Measurements from ENCODE around the gene TRMU.
"Not testable (repeated sequence)": the region's sequence is repeated elsewhere in the genome, so short reads cannot be mapped to it uniquely, and the experiment has no call there.

TRMU gene

DNA sequence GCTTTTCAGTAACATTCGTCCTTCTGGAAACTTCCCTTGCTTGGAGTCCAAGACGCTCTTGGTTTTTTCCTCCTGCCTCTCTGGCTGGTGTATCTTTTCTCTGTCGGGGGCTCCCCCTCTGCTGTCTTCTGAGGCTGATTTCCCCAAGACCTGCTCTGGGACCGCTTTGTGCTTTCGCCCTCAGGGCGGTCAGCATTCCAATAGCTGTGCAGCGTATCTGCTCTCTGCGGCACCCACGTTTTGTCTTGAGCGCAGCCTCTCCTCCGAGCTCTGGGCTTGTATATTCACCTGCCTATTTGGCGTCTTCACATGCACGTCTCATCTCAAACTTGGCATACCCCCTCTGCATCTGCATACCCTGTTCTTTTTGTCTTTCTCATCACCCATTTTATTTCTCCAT, 36.4 kb upstream of the TRMU start:
- DNase-seq (ENCODE audit: low read depth), result no peak

- DNase-seq (ENCODE audit: low read depth), result no peak
These were observed 35.0 kb upstream of the TRMU start for GRCh38 chr22:46300491-46300890.

DNA sequence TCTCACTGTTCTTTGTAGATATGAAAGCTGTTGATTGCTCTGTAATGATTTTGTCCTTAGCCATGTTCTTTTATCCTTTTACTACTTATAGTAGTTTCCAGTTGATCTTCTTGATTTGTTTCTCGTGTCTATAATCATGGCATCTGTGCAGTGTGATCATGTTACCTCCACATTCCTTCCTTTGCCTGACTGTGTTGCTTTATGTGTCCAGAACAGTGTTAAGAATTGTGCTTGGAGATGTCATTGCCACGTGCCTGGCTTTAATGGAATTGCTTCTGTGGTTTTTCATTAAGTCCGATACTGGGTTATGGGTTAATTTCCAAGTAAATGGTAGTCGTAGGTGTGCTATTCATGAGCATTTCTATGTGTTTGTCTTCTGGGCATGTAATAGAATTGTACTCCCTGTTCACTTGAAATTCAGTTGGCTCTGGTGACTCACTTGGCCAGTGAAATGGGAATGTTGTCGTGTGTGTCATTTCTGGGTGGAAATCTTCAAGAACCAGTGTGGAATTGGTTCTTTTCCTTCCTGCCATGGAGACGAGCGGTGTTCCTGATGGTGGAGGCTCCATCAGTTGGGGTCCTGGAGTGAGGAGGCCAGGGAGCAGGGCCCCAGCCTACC, 32.1 kb upstream of the TRMU start:
- no peak for DNase-seq (ENCODE audit: low read depth)

- no peak for DNase-seq (ENCODE audit: low read depth)
These were observed 27.1 kb upstream of the TRMU start for GRCh38 chr22:46308283-46308988.

- DNase-seq (ENCODE audit: low read depth), result no peak
These were observed 25.9 kb upstream of the TRMU start for GRCh38 chr22:46309526-46310085.

GRCh38 chr22:46312056-46312455, 23.5 kb upstream of the TRMU start:
- no peak for DNase-seq (ENCODE audit: low read depth)

DNA sequence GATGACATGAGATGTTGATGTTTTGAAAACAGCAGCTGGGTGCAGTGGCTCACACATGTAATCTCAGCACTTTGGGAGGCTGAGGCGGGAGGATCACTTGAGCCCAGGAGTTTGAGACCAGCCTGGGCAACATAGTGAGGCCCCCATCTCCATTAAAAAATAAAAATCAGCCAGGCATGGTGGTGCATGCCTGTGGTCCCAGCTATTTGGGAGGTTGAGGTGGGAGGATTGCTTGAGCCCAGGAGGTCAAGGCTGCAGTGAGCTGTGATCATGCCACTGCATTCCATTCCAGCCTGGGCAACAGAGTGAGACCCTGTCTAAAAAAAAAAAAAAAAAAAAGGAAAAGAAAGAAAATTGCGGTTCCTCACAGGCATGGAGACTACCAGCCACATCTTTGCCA, 22.7 kb upstream of the TRMU start:
- DNase-seq (ENCODE audit: low read depth), result not testable (repeated sequence)

GRCh38 chr22:46315976-46316375, 19.5 kb upstream of the TRMU start:
- DNase-seq (ENCODE audit: low read depth), result no peak

GRCh38 chr22:46317646-46318045, 17.9 kb upstream of the TRMU start:
- DNase-seq (ENCODE audit: low read depth), result no peak

- DNase-seq (ENCODE audit: low read depth), result no peak
These were observed 16.9 kb upstream of the TRMU start for GRCh38 chr22:46318576-46318975.

GRCh38 chr22:46319319-46319718, 16.2 kb upstream of the TRMU start:
- no peak for DNase-seq (ENCODE audit: low read depth)

GRCh38 chr22:46320166-46320710, 15.3 kb upstream of the TRMU start:
- DNase-seq (ENCODE audit: low read depth), result no peak

DNA sequence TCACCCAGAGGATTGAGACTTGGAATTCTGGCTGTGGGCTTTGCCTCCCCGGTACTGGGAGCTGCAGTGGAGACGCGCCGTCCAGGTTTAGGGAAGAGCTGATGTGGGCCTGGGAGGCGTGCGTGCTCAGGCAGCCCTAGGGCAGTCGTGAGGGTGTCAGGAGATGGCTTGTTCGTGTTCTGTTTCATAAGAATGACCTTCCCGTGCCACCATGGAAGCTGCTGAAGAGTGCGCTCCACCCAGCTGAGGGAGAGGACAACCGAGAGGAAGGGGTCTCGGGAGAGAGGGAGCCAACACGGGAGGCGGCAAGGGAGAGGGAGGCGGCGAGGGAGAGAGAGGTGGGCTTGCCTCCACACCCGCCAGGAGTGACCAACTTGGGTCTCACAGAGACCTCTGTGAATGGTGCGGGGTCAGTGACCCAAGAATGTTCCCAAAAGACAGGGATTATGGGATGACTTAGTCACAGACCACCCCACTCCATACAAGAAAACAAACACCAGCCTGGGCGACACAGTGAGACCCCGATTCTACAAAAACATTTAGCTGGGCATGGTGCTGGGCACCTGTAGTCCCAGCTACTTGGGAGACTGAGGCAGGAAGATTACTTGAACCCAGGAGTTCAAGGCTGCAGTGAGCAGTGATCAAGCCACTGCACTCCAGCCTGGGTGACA, 14.7 kb upstream of the TRMU start:
- no peak for DNase-seq (ENCODE audit: low read depth)

GRCh38 chr22:46322711-46323110, 12.8 kb upstream of the TRMU start:
- DNase-seq (ENCODE audit: low read depth), result no peak

GRCh38 chr22:46323162-46323561, 12.4 kb upstream of the TRMU start:
- no peak for DNase-seq (ENCODE audit: low read depth)

GRCh38 chr22:46326066-46326680, 9.3 kb upstream of the TRMU start:
- no peak for DNase-seq (ENCODE audit: low read depth)

DNA sequence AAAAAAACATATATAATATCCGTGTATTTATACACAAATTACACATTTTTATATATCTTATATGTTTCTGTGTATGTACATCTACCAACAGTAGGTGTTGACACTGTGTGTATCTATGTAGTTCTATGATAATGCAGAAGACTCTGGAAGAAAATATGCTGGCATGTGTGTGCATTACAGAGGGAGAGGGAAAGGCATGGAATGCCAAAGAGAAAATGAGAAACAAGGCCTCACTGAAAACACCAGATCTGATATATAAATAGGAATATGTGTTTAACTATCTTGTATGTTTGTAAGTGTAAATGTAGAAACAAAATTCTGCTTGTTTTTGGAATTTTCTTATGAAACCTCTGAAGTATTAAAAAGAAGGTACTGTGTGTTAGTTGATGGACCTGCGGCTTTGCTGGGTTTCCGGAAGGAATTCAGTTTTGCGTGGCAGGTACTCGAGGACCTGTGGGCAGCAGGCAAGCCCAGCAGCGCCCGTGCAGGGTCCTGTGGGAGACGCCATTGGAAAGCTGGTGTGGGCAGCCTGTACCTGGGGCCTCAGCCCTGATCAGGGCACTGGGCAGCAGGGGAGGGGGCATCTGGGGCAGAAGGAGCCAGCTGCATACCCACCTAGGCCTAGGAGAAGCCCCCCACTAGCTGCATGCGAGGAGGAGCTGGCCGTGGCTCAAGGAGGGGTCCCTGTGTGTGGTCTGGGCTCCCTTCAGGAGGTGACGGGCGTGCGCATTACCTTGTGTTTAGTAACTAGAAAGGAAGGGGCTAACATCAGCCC, 7.6 kb upstream of the TRMU start:
- DNase-seq (ENCODE audit: low read depth), result no peak

DNA sequence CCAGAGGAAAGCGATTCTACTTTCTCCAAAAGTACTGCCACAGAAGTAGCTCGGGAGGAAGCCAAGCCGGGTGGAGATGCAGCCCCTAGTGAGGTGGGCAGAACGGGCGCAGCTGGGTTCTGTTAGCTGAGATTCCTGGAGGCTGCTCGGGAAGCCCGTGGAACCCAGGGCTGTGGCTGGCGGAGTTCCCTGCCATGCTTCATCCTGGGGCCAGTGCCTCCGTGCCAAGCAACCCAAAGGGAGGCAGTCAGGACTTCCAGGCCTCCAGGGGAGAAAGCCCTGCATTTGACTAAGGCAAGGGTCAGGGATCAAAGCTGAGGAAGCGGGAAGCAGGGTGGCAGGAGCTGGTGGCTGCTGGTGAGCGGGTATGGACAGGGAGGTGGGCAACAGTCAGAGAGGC, 6.7 kb upstream of the TRMU start:
- DNase-seq (ENCODE audit: low read depth), result no peak

DNA sequence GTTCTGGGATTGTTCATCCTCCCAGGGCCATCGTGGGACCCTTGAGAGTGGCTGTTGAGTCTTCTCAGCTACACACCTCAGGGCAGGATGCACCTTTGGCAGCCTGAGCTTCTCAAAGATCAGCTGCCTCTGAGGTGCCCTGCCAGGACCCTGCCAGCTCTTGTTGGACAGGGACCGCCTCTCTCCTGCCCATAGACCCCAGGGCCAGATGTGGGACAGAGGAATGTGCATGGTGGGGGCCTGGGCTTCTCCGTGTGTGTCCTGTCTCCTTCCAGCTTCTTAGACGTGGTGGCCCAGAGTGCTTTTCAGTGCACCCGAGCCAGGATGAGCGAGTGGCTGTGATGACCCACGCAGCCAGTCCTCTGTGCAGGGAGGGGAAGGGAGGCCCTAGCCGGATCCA, 5.9 kb upstream of the TRMU start:
- DNase-seq (ENCODE audit: low read depth), result no peak

- no peak for DNase-seq (ENCODE audit: low read depth)
These were observed 5.1 kb upstream of the TRMU start for GRCh38 chr22:46330426-46330825.

DNA sequence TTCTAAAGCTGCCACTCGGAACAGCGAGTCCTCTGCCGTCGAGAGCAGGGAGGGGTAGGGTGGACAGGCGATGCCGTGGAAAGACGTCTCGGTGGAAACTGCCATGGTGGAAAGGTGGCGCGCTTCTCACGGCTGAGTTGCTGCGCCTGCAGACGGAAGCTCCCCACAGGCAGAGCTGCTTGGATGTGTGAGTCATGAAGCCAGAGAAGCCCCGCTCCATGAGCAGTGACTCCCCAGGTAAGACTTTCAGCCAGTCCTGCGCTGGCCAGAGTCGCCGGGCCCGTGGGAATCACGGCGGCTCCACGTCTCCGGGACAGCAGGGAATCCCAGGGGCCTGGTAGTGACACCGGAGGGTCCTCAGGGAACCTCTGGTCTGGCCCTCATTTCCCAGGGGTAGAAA, 4.0 kb upstream of the TRMU start:
- DNase-seq (ENCODE audit: low read depth), result no peak

Measured in T follicular helper cell (primary cell).